Heart left ventricle (tissue), 16 donors: ENCODE data around the gene LHFPL3. TPM values are rescaled to one million over a fixed set of nuclear protein-coding genes. Genes with fewer than 3 reads are reported as not detected.

Experiments used
- ATAC-seq, 4 donors: fragments of 200-7000 bp; cut with Tn5 transposase; one replicate each; pipeline ENCODE4 v1.9.1; 2020 to 2022; ENCODE audit warnings: moderate library complexity in 4 of 4, mild to moderate bottlenecking in 3 of 4, moderate number of reproducible peaks in 1 of 4
- DNase-seq, 5 donors: peaks; one replicate each; pipeline ENCODE4 v3.0.0-alpha.2; 2020
- H3K27ac ChIP-seq, 12 donors: fragments of 200-600 bp; sonication (generic) in 4 of 12; one replicate each; pipeline versions ENCODE4 v1.5.0 to v1.8.0; 2016 to 2022; ENCODE audit warnings: mild to moderate bottlenecking in 2 of 12
- H3K27me3 ChIP-seq, 9 donors: fragments of 200-600 bp; sonication (generic) in 2 of 9; one replicate each; pipeline versions ENCODE4 v1.5.1 to v1.8.0; 2016 to 2022; ENCODE audit warnings: mild to moderate bottlenecking in 3 of 9
- H3K36me3 ChIP-seq, 9 donors: fragments of 200-600 bp; sonication (generic) in 2 of 9; one replicate each; pipeline versions ENCODE4 v1.5.0 to v1.8.0; 2018 to 2022; ENCODE audit warnings: mild to moderate bottlenecking in 2 of 9
- H3K4me1 ChIP-seq, 12 donors: fragments of 200-600 bp; sonication (generic) in 4 of 12; one replicate each; pipeline versions ENCODE4 v1.5.0 to v1.8.0; 2016 to 2022; ENCODE audit warnings: mild to moderate bottlenecking in 3 of 12
- H3K4me3 ChIP-seq, 12 donors: fragments of 200-600 bp; sonication (generic) in 4 of 12; one replicate each; pipeline versions ENCODE4 v1.5.0 to v1.8.0; 2017 to 2022; ENCODE audit warnings: mild to moderate bottlenecking in 9 of 12, moderate library complexity in 4 of 12
- H3K9me3 ChIP-seq, 12 donors: fragments of 200-600 bp; sonication (generic) in 4 of 12; one replicate each; pipeline versions ENCODE4 v1.5.0 to v1.8.0; 2016 to 2022; ENCODE audit warnings: mild to moderate bottlenecking in 1 of 12
- CTCF ChIP-seq, 12 donors: fragments of 200-600 bp; sonication (generic) in 4 of 12; IDR thresholded peaks; one replicate each; pipeline versions ENCODE4 v1.5.0 to v1.8.0; 2018 to 2022; ENCODE audit warnings: antibody characterized with exemption in 12 of 12, mild to moderate bottlenecking in 5 of 12
- POLR2A ChIP-seq, 2 donors: fragments of 450-650 bp; IDR thresholded peaks; one replicate each; pipeline ENCODE4 v1.6.1; 2017; ENCODE audit warnings: antibody characterized with exemption in 2 of 2, mild to moderate bottlenecking in 2 of 2, moderate library complexity in 2 of 2
- WGBS, 4 donors: extraction: QIAGEN DNeasy Blood & Tissue Kit in 2 of 4; methylation state at CpG; one replicate each; pipeline versions ENCODE4 v1.1.5 to v1.1.7; 2013 to 2018; 5-methylcytosine and 5-hydroxymethylcytosine counted together
- intact Hi-C, 10 donors: fragments of 100-400 bp; cut with DNase I; formaldehyde crosslinking; loops; one replicate each; pipeline versions ENCODE4 v1.11.1 to v1.14.2; 2022
- polyA plus RNA-seq, 2 donors: library from polyadenylated mRNA; stranded (reverse); fragments of 200-250 nt; gene quantifications; one replicate each; pipeline ENCODE4 v1.2.3, GENCODE V29; 2013
- total RNA-seq, 9 donors: library from RNA; depleted of rRNA in 2 of 9; stranded (reverse); fragments of >200 nt in 2 of 9; fragmentation: NEBNext Ultra II Directional in 3 of 9; extraction: Animal tissue kit (Norgen Biotek cat#: 25700) in 3 of 9; gene quantifications; one replicate each; pipeline versions ENCODE4 v1.1.0 to v1.2.4, GENCODE V29; 2016 to 2023
- donor health status: ischemic (EF 13 %, LVEDD 7.1; RV severe dilation, severe dysfunction).
- donor health status: healthy with polysubstance abuse.
- donor health status: DM: no; HTN: yes; CAD: no.
- donor health status: DM: no; HTN: no; CAD: no.
- donor health status: ischemic (EF 25% LVEDD 6.9; RV normal size, moderate dysfunction).
- donor health status: ischemic (EF 25% LVEDD 5.7; RV mildly dilated, moderate dysfunction).
- donor health status: healthy.
- donor health status: DM: yes; HTN: yes; CAD: no.
- donor health status: ischemic (EF 35%, LVEDD 5.7; RV mildly dilated, moderate dysfunction).
- donor health status: nonischemic (EF 11% LVEDD 7.7; RV severe dilation, severe dysfunction).
- donor health status: DM: yes; HTN: yes; CAD: no.
- donor health status: PGD.
- donor health status: ischemic (EF 29% LVEDD 5.4; RV normal size, mild dysfunction).
- donor health status: nonischemic (EF 23%, LVEDD 6.1; RV moderate dilation, normal function).

LHFPL3 gene
- total and polyA plus RNA-seq, 11 donors = not detected

- Histone ChIP-seq H3K4me1 (no peaks in the 10 kb centered on the region), H3K9me3 (peaks cover 0 to 3% (median 0%) of the 10 kb centered on the region in 12 donors), H3K36me3 (no peaks in the 10 kb centered on the region), H3K27ac (no peak overlapping the region), H3K4me3 (no peak overlapping the region), H3K27me3 (no peaks in the 10 kb centered on the region)
- no peak for TF ChIP-seq CTCF (IDR thresholded peaks at IDR 0.05)
- no peak for TF ChIP-seq POLR2A (IDR thresholded peaks at IDR 0.05)
- intact Hi-C loops = no loop called here
- DNase-seq (no peak), ATAC-seq (no peak)
- WGBS, 4 donors = 58 to 64% (median 61%) methylated on average over 2 of the region's 2 CpGs
These were observed 394.6 kb downstream of the LHFPL3 start for GRCh38 chr7:104723001-104723400.

- Histone ChIP-seq H3K4me1 (no peaks in the 10 kb centered on the region), H3K27ac (no peak overlapping the region), H3K9me3 (peaks cover 0 to 7% (median 0%) of the 10 kb centered on the region in 12 donors), H3K27me3 (no peaks in the 10 kb centered on the region), H3K36me3 (no peaks in the 10 kb centered on the region), H3K4me3 (no peak overlapping the region)
- intact Hi-C loops = no loop called here
- TF ChIP-seq CTCF (IDR thresholded peaks at IDR 0.05) = no peak
- TF ChIP-seq POLR2A (IDR thresholded peaks at IDR 0.05) = no peak
- ATAC-seq = no peak
- DNase-seq = no peak
- WGBS, 4 donors = 60 to 71% (median 64%) methylated on average over 4 of the region's 4 CpGs
These were observed 430.1 kb downstream of the LHFPL3 start for GRCh38 chr7:104758504-104758903.

DNA sequence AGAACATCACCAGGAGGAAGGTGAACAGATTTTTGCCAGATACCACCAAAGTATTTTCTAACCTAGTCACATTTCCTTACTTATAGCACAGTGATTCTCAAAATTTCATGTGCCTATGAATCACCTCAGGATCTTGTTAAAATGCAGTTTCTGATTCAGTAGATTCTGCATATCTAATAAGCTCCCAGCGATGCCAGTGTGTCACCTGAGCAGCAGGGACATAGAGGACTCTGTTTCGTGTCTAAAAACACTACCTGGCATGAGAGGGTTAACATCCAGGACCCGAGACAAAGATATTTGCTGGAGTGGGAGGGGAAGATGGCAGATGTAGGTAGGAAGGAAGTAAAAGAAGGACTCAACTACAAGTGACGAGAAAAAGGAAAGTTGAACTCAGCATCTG is 433.5 kb downstream of the LHFPL3 start:
- H3K9me3 ChIP-seq = peaks cover 0 to 7% (median 0%) of the 10 kb centered on the region in 12 donors
- H3K4me1 ChIP-seq = no peaks in the 10 kb centered on the region
- no peak overlapping the region for H3K27ac ChIP-seq
- 44 to 60% (median 52%) methylated on average over 4 of the region's 4 CpGs for WGBS, 4 donors
- ATAC-seq = no peak
- no peak for DNase-seq
- intact Hi-C loops = no loop called here
- H3K36me3 ChIP-seq = no peaks in the 10 kb centered on the region
- no peak overlapping the region for H3K4me3 ChIP-seq
- H3K27me3 ChIP-seq = no peaks in the 10 kb centered on the region
- no peak for TF ChIP-seq CTCF (IDR thresholded peaks at IDR 0.05)
- no peak for TF ChIP-seq POLR2A (IDR thresholded peaks at IDR 0.05)

DNA sequence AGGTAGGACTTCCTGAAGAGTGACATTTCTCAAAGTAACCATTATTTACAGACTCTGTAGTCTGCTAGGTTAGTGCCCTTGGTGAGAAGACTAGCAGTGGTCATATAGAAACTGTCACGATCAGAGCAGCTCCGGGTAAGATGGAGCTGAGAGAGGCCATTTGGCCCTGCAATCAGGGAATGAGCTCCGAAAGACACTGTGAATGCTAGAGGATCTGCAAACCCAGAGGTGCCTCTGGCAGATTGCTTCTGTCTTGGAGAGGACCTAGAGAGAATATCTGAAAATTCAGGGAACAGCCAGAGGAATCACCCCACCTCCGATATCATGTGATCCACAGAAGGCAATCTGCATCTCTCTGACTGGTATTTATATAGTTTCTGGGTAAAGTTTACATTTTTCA is 438.7 kb downstream of the LHFPL3 start:
- peaks cover 0 to 4% (median 0%) of the 10 kb centered on the region in 12 donors for H3K9me3 ChIP-seq
- DNase-seq (no peak), ATAC-seq (no peak)
- TF ChIP-seq CTCF (IDR thresholded peaks at IDR 0.05) = no peak
- no peak for TF ChIP-seq POLR2A (IDR thresholded peaks at IDR 0.05)
- no peaks in the 10 kb centered on the region for H3K4me1 ChIP-seq
- intact Hi-C loops = no loop called here
- H3K36me3 ChIP-seq = no peaks in the 10 kb centered on the region
- no peak overlapping the region for H3K27ac ChIP-seq
- H3K4me3 ChIP-seq = no peak overlapping the region
- WGBS, 4 donors = 70 to 80% (median 74%) methylated on average over 4 of the region's 4 CpGs
- H3K27me3 ChIP-seq = no peaks in the 10 kb centered on the region
